ENCODE results near the gene LRRC26.
A peak's percentile ranks its signal among the peaks of the same experiment; 100 is the strongest.
"Not testable (repeated sequence)": the region's sequence is repeated elsewhere in the genome, so short reads cannot be mapped to it uniquely, and the experiment has no call there.

Gene LRRC26

DNA sequence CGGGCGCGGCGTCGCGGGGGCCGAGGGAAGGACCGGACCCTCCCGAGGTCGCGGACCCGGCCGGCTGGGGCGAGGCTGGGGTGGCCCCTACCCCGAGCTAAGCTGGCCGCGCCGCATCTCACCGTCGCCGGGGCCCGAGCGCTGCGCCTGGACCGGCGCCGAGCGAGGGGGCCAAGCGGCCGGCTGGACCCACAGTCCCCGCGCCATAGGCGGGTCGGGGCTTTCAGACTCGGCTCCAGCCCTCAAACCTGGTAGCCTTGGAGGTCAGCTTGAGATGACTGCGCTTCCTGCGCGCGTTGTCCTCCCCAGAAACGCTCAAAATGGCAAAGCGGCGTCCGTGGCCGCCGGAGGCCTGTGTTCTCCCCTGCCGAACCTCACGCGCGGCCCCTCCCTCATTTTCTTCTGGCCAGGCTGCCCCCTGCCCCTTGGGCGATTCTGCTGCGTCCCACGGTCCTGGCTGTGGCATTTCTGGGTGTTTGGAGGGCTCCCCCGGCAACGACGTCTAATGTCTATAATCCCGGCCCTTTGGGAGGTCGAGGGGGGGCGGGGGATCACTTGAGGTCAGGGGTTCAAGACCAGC lies 39.6 kb downstream of the LRRC26 start:
- no peak for DNase-seq

DNA sequence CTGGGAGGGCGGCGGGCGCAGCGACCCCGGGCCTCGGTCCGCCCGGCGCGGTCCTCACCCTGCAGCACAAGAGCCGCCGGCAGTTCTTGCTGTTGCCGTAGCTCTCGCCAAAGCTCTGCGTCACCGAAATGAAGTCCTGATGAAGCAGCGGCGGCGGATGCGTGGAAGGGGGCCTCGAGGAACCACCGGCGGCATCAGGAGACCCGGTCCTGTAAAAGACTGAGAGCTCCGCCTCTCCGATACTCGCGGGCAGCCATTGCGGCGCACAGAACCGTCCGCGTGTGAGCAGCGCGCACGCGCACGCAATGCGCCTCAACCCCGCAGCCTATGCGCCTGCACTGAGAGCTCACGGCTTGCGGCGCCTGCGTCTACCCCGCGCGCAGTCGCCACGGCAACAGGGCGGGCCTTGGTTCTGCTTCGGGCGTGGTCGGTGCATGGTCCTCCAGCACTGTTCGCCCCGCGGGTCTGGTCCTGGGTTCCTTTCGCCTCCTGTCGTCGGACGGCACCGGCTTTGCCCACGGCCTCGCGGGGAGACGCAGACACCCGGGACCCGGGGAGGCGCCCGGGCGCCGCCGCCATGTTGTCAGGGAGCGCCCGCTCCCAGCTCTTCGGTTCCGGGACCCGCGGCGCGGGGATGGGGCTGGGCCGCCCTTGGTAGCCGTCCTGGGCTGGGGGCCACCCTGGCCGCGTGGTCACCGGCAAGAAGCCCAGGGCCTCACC lies 40.2 kb downstream of the LRRC26 start:
- DNase-seq: peak; percentile 52

DNA sequence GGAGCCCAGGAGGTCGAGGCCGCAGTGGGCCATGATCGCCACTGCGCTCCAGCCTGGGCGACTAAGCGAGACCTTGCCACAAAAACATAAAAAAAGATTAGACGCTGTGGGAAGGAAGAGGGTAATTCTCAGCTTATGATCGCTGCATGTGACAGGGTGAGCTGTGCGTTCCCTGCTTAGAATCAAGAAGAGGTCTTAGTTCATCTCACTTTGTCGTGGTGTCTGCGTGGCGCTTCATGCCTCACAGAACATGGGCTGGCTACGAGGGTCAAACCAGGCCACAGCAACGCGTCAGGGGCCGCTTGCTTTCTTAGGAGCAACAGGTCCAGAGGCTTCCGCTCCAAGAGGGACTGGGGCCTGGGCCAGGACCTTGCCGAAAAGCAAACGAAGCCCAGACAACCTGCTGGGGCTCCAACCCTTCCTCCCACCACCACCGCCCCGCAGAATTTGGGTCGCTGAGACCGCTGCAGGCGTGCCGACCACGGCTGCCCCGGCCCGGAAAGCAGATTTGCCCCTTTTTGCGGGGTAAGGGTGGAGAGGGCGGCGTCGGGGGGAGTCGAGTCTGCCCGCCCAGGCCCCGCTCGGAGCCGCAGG lies 40.9 kb downstream of the LRRC26 start:
- no peak for DNase-seq

DNA sequence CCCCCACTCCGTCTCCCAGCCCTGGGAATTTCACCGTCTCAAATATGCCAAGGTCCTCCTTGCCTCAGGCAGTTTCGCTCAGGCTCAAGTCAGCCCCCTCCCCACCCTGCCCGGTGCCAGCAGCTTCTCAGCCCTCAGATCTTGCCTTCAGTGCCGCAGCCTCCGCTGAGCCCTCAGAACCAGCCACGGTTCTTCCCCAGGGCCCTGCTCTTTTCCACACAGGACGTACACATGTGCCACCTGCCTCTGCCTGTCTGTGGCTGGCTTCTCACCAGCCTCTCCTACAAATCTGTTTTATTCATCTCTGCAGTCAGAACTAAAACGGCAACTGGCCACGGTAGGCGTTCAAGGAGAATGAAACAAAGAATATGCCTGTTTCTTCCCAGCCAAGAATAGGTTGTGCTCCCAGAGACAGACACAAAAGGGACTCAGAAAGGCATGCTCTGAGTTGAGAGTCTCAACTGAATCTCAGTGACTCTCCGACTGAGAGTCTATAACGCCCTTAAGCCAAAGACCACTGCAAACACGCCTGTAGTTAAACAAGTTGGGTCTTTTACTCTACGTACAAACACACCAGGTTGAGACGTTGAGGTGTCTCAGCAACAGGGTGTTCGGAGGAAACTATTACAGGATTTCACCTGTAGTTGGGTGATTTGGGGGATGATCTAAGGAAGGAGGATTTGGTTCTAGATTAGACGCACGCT lies 41.5 kb downstream of the LRRC26 start:
- no peak for DNase-seq

DNA sequence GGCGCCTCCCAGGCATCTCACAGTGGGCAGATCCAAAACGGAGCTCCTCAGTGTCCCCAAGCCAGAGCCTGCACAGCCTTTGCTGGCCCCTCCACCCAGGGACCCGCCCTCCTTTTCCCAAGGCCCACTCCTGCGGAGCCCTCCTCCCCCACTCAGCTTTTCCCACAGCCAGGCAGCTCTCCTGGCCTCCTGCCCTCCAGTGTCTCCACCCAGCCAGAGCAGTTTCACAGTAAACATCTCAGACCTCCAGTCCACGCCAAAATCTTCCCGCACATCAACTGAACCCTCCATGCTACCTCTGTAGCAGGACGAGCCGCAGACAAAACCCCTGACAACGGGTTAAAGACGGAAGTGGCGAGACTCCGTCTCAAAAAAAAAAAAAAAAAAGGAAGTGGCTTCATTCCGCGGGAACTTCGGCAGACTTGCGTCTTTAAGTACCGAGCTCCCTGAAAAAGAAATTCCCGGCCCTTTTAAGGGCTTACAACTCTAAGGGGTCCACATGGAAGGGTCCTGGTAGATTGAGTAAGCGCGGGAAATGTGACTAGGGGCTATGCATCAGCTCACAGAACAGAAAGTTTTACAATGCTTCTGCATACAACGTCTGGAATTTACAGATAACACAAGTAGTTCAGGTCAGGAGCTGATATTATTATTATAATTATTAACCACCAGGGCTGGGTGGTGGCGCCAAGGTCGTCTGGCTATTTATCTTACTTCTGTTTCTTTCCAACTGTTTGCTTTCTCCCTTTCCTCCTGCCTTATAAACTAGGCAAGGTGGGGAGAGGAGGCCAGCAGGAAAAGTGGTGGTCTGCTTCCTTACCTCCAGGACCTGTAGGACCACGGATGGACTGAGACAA lies 42.3 kb downstream of the LRRC26 start:
- no peak for DNase-seq

DNA sequence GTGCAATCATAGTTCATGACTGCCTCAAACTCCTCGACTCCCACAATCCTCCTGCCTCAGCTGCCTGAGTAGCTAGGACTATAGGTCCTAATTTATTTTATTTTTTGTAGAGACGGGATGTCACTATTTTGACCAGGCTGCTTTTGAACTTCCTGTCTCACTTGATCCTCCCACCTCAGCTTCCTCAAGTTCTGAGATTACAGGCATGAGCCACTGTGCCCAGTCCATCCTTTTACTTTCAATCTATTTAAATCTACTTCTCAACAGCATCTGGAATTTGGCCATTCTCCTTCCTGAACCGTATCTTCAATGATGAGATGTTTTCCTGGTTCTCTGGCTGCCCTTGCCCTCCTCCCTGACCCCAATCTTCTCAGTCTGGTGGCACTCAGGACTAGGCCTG lies 43.1 kb downstream of the LRRC26 start:
- DNase-seq: no peak

DNA sequence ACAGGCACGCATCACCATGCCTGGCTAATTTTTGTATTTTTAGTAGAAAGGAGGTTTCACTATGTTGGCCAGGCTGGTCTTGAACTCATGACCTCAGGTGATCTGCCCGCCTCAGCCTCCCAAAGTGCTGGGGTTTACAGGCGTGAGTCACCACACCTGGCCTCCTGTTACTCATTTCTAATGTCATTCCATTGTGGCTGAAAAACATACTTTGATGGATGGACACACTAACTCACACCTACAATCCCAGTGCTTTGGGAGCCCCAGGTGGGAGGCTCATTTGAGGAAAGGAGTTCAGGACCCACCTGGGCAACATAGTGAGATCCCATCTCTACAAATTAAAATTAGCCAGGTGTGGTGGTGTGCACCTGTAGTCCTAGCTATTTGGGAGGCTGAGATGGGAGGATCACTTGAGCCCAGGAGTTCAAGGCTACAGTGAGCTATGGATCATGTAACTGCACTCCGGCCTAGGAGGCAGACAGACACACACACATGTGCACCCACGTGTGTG lies 45.8 kb downstream of the LRRC26 start:
- not testable (repeated sequence) for DNase-seq

DNA sequence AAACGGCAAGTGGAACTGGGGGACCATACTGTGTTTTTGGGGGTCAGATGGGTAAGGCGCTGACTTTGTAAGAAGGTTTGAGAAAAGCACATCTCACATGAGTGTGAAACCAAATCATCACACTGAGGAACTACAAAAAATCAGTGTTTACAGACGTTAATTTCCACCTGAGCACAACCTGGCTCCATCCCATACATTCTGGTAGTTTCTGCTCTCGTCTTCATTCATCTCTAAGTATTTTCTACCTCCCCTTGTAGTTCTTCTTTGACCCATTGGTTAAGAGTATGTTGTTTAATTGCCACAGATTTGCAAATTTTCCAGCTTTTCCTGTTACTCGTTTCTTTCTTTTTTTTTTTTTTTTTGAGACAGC lies 46.4 kb downstream of the LRRC26 start:
- DNase-seq: no peak

DNA sequence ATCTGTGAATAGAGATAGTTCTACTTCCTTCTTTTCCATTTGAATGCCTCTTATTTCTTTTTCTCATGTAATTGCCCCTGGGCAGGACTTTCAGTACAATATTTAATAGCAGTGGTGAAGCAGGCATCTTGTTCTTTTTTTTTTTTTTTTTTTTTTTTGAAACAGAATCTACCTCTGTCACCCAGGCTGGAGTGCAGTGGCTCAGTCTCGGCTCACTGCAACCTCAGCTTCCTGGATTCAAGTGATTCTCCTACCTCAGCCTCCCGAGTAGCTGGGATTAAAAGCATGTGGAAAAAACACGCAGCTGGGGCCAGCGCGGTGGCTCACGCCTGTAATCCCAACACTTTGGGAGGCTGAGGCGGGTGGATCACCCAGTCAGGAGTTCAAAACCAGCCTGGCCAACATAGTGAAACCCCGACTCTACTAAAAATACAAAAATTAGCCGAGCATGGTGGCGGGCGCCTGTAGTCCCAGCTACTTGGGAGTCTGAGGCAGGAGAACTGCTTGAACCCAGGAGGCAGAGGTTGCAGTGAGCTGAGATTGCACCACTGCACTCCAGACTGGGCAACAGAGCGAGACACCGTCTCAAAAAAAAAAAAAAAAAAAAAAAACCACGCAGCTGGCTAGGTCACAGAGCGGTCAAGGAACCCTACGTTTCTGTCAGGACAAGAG lies 46.9 kb downstream of the LRRC26 start:
- DNase-seq: not testable (repeated sequence)

DNA sequence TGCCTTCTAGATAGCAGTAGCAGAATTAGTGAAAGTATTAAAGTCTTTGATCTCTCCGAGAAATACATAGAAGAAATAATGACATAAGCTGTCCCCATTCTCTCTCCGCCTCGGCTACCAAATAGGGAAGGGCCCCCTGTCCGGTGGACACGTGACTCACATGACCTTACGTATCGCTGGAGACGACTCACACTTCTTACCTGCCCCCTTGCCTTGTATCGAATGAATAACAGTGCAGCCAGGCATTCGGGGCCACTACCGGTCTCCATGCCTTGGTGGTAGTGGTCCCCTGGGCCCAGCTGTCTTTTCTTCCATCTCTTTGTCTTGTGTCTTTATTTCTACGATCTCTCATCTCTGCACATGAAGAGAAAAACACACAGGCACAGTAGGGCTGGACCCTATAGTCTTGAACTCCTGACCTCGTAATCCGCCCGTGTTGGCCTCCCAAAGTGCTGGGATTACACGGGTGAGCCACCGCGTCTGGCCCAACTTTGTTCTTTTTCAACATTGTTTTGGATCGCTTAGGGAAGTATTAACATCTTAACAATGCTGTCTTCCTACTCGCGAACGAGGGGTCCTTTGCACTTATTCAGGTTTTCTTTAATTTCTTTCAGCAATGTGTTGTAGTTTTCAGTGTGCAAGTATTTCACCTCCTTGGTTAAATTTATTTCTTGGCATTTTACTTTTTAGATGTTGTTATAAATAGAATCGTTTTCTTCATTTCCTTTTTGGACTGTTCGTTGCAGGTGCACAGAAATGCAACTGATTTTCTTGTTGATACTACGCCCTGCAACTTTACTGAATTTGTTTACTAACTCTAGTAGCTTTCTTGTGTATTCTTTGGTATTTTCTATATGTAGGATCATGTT lies 47.7 kb downstream of the LRRC26 start:
- DNase-seq: not testable (repeated sequence)
